RWPE1 (cell line): ENCODE data around the gene RPL19.

ENCODE experiments used
- CTCF ChIA-PET: fragments of 350-600 bp; sonication (Branson Sonifier 250); formaldehyde crosslinking; extraction: SDS; loops from one replicate; lab custom pipeline; 2021; lab: Yijun Ruan, JAX
- POLR2A ChIA-PET: fragments of 400-600 bp; formaldehyde crosslinking; extraction: SDS; loops from one replicate; lab custom pipeline; 2020; ENCODE audit warnings: antibody characterized with exemption; ENCODE audit not compliant: low non-redundant PET; lab: Yijun Ruan, JAX
- DNase-seq: peaks from one replicate; pipeline ENCODE4 v3.0.0; 2012; ENCODE audit warnings: low spot score
- H3K27ac ChIP-seq: fragments of 450-650 bp; 2 replicates; pipeline ENCODE4 v1.5.1; 2017
- CTCF ChIP-seq: fragments of 450-650 bp; conservative IDR thresholded peaks from 2 replicates; pipeline ENCODE4 v1.5.1; 2017; ENCODE audit warnings: low read depth, mild to moderate bottlenecking

The RPL19 gene

GRCh38 chr17:39155654-39156053, 44.4 kb upstream of the RPL19 start:
- no peak for DNase-seq
- POLR2A ChIA-PET, result no interaction called here
- CTCF ChIA-PET, result interaction anchor here (1.4 kb wide), 1 partner anchor 19 kb away, joined by 5 read pairs; no protein-coding TSS in a partner anchor

GRCh38 chr17:39156491-39156890, 43.6 kb upstream of the RPL19 start:
- no peak for DNase-seq
- TF ChIP-seq CTCF, result no peak
- ChIA-PET CTCF (interaction anchor here (0.7 to 1.4 kb wide), 2 partner anchors 11 to 18 kb away, joined by 4 to 5 read pairs; no protein-coding TSS in a partner anchor), POLR2A (no interaction called here)
- H3K27ac ChIP-seq, result no peak overlapping the region

More at GRCh38 chr17:39155654-39156053, 44.4 kb upstream of the RPL19 start:
- H3K27ac ChIP-seq, result no peak overlapping the region
- no peak for TF ChIP-seq CTCF

- no peak for DNase-seq
- H3K27ac ChIP-seq, result no peak overlapping the region
- TF ChIP-seq CTCF, result no peak
- POLR2A ChIA-PET, result no interaction called here
- CTCF ChIA-PET, result no interaction called here
Measured at GRCh38 chr17:39158623-39159022, 41.5 kb upstream of the RPL19 start.

- DNase-seq, result no peak
- ChIA-PET POLR2A (no interaction called here), CTCF (interaction anchor here (0.6 kb wide), 1 partner anchor 543 kb away, joined by 3 read pairs; no protein-coding TSS in a partner anchor)
- TF ChIP-seq CTCF, result no peak
- no peak overlapping the region for H3K27ac ChIP-seq
Measured at GRCh38 chr17:39161962-39162361, 38.1 kb upstream of the RPL19 start.

- POLR2A ChIA-PET, result no interaction called here
- peak; percentile 73 for TF ChIP-seq CTCF
- DNase-seq, result peak; percentile 91
- H3K27ac ChIP-seq, result no peak overlapping the region
- CTCF ChIA-PET, result interaction anchor here (0.5 to 2.6 kb wide), 15 partner anchors 8 to 823 kb away, joined by 3 to 38 read pairs (median 4); partner anchors contain the start of gene PLXDC1
Measured at GRCh38 chr17:39164675-39165143, 35.4 kb upstream of the RPL19 start.

GRCh38 chr17:39165178-39165840, 34.8 kb upstream of the RPL19 start:
- no peak overlapping the region for H3K27ac ChIP-seq
- ChIA-PET CTCF (interaction anchor here (0.5 to 2.6 kb wide), 12 partner anchors 7 to 823 kb away, joined by 3 to 38 read pairs (median 4); partner anchors contain the start of gene PLXDC1), POLR2A (no interaction called here)
- TF ChIP-seq CTCF, result no peak
- no peak for DNase-seq
